ENCODE results near the gene IYD.

IYD gene

GRCh38 chr6:150368762-150369161, at the start of gene IYD:
Gene IYD (plus strand): TSS chr6:150369012. CDS start chr6:150369032, 20 bp downstream.
- H3K4me3 ChIP-seq (IDR thresholded peaks at IDR 0.05; ENCODE audit: insufficient read depth, low read depth, low read length): no peak within 1 kb of the TSS
- TF ChIP-seq CTCF (conservative IDR thresholded peaks at IDR 0.05; ENCODE audit: low read depth, low read length): no peak
- no peaks in the 10 kb centered on the region for H3K36me3 ChIP-seq (ENCODE audit: insufficient read depth)
- H3K4me1 ChIP-seq (ENCODE audit: low read depth, poor library complexity, severe bottlenecking): no peaks in the 10 kb centered on the region
- H3K27me3 ChIP-seq (ENCODE audit: insufficient read depth, low read depth): no peaks in the 10 kb centered on the region
- no peaks in the 10 kb centered on the region for H4K20me1 ChIP-seq (ENCODE audit: insufficient read depth)
- H3K27ac ChIP-seq: no peak within 1 kb of the TSS
- H3K79me2 ChIP-seq (ENCODE audit: insufficient read depth, low read depth): no peaks in the 10 kb centered on the region
- no peak within 1 kb of the TSS for H3K4me2 ChIP-seq
- H2AFZ ChIP-seq (ENCODE audit: low read depth): no peak within 1 kb of the TSS
- no peak within 1 kb of the TSS for H3K9ac ChIP-seq

- no peak overlapping the region for H3K4me3 ChIP-seq (IDR thresholded peaks at IDR 0.05; ENCODE audit: insufficient read depth, low read depth, low read length)
- no peaks in the 10 kb centered on the region for H3K4me1 ChIP-seq (ENCODE audit: low read depth, poor library complexity, severe bottlenecking)
- H3K4me2 ChIP-seq: no peak overlapping the region
- H2AFZ ChIP-seq (ENCODE audit: low read depth): no peak overlapping the region
- no peak for TF ChIP-seq CTCF (conservative IDR thresholded peaks at IDR 0.05; ENCODE audit: low read depth, low read length)
- no peak overlapping the region for H3K9ac ChIP-seq
- H3K79me2 ChIP-seq (ENCODE audit: insufficient read depth, low read depth): no peaks in the 10 kb centered on the region
- no peaks in the 10 kb centered on the region for H3K36me3 ChIP-seq (ENCODE audit: insufficient read depth)
- no peaks in the 10 kb centered on the region for H3K27me3 ChIP-seq (ENCODE audit: insufficient read depth, low read depth)
- H3K27ac ChIP-seq: no peak overlapping the region
- no peaks in the 10 kb centered on the region for H4K20me1 ChIP-seq (ENCODE audit: insufficient read depth)
These were observed 48.9 kb upstream of the IYD start for GRCh38 chr6:150319924-150320323.

GRCh38 chr6:150320442-150320841, 48.4 kb upstream of the IYD start:
- Histone ChIP-seq H3K36me3 (ENCODE audit: insufficient read depth) (no peaks in the 10 kb centered on the region), H2AFZ (ENCODE audit: low read depth) (no peak overlapping the region), H3K79me2 (ENCODE audit: insufficient read depth, low read depth) (no peaks in the 10 kb centered on the region), H3K4me1 (ENCODE audit: low read depth, poor library complexity, severe bottlenecking) (no peaks in the 10 kb centered on the region), H4K20me1 (ENCODE audit: insufficient read depth) (no peaks in the 10 kb centered on the region), H3K4me2 (no peak overlapping the region), H3K27ac (no peak overlapping the region), H3K9ac (no peak overlapping the region), H3K27me3 (ENCODE audit: insufficient read depth, low read depth) (no peaks in the 10 kb centered on the region), H3K4me3 (IDR thresholded peaks at IDR 0.05; ENCODE audit: insufficient read depth, low read depth, low read length) (no peak overlapping the region)
- TF ChIP-seq CTCF (conservative IDR thresholded peaks at IDR 0.05; ENCODE audit: low read depth, low read length): no peak

GRCh38 chr6:150322466-150322871, 46.3 kb upstream of the IYD start:
- H3K79me2 ChIP-seq (ENCODE audit: insufficient read depth, low read depth): no peaks in the 10 kb centered on the region
- no peak overlapping the region for H2AFZ ChIP-seq (ENCODE audit: low read depth)
- H3K27ac ChIP-seq: no peak overlapping the region
- no peak for TF ChIP-seq CTCF (conservative IDR thresholded peaks at IDR 0.05; ENCODE audit: low read depth, low read length)
- no peaks in the 10 kb centered on the region for H3K27me3 ChIP-seq (ENCODE audit: insufficient read depth, low read depth)
- no peak overlapping the region for H3K9ac ChIP-seq
- no peaks in the 10 kb centered on the region for H3K36me3 ChIP-seq (ENCODE audit: insufficient read depth)
- no peak overlapping the region for H3K4me2 ChIP-seq
- no peaks in the 10 kb centered on the region for H4K20me1 ChIP-seq (ENCODE audit: insufficient read depth)
- H3K4me3 ChIP-seq (IDR thresholded peaks at IDR 0.05; ENCODE audit: insufficient read depth, low read depth, low read length): no peak overlapping the region
- no peaks in the 10 kb centered on the region for H3K4me1 ChIP-seq (ENCODE audit: low read depth, poor library complexity, severe bottlenecking)

Data from KMS-11 (cell line).